GM12801 (cell line): Measurements from ENCODE around the gene PAQR6.

Source experiments
- TF ChIP-seq, protein P1 (sequence below): IDR thresholded peaks from one replicate; pipeline ENCODE4 v1.5.1; 2011; ENCODE audit warnings: control low read depth; ENCODE audit not compliant: insufficient read length; ENCODE audit errors: extremely low read depth

Gene PAQR6

DNA sequence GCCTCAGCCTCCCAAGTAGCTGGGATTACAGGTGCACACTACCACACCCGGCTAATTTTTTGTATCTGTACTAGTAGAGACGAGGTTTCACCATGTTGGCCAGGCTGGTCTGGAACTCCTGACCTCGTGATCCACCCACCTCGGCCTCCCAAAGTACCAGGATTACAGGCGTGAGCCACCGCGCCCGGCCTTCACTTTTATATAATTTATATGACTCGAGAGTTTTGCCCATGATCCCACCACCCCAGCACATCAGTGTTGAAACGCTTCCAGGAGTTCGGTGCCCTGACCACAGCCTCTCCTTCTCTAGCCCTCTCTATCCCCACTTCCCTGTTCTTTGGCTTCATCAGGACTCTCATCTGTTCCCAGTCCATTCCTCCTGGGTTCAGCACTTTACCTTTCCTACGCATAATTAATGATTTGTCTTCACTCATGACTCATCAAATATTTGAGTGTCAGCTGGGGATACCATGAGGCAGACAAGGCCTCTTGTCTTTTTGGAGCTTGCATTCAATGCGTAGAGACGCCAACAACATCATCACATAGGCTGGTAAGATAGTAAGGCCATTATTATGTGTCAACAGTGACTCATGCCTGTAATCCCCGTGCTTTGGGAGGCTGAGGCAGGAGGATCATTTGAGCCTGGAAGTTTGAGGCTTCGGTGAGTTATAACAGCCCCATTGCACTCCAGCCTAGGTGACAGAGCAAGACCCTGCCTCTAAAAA lies 33.7 kb downstream of the PAQR6 start:
- TF ChIP-seq, protein P1, sequence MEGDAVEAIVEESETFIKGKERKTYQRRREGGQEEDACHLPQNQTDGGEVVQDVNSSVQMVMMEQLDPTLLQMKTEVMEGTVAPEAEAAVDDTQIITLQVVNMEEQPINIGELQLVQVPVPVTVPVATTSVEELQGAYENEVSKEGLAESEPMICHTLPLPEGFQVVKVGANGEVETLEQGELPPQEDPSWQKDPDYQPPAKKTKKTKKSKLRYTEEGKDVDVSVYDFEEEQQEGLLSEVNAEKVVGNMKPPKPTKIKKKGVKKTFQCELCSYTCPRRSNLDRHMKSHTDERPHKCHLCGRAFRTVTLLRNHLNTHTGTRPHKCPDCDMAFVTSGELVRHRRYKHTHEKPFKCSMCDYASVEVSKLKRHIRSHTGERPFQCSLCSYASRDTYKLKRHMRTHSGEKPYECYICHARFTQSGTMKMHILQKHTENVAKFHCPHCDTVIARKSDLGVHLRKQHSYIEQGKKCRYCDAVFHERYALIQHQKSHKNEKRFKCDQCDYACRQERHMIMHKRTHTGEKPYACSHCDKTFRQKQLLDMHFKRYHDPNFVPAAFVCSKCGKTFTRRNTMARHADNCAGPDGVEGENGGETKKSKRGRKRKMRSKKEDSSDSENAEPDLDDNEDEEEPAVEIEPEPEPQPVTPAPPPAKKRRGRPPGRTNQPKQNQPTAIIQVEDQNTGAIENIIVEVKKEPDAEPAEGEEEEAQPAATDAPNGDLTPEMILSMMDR, result no peak

DNA sequence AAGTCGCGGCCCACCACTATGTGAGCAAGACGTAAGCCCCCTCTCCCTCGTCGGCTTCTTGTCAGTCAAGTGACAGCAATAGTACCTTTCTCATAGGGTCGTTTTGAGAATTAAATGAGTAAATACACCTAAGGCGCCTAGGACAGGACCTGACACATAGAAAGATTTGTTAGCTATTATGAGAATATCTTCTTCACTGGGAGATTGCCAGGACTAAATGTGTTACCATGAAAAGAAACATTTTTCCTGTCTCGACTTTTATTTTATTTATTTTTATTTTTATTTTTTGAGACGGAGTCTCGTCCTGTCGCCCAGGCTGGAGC lies 34.3 kb downstream of the PAQR6 start:
- TF ChIP-seq, protein P1, result no peak

DNA sequence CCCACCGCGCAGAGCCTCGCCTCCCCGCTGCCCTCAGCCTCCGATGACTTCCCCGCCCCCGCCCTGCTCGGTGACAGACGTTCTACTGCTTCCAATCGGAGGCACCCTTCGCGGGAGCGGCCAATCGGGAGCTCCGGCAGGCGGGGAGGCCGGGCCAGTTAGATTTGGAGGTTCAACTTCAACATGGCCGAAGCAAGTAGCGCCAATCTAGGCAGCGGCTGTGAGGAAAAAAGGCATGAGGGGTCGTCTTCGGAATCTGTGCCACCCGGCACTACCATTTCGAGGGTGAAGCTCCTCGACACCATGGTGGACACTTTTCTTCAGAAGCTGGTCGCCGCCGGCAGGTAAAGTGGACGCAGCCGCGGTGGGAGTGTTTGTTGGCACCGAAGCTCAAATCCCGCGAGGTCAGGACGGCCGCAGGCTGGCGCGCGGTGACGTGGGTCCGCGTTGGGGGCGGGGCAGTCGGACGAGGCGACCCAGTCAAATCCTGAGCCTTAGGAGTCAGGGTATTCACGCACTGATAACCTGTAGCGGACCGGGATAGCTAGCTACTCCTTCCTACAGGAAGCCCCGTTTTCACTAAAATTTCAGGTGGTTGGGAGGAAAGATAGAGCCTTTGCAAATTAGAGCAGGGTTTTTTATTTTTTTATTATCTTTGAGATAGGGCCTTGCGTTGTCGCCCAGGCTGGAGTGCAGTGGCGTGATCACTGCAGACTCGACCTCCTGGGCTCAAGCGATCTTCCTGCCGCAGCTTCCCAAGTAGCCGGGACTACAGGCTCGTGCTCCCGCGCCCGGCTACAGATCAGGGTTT lies 34.8 kb downstream of the PAQR6 start, which contains the start of gene PMF1:
PMF1 (plus strand) TSS at position 175 of the 811 bp plus-strand sequence; CDS start at position 184, 9 bp downstream.
- TF ChIP-seq, protein P1, result no peak

DNA sequence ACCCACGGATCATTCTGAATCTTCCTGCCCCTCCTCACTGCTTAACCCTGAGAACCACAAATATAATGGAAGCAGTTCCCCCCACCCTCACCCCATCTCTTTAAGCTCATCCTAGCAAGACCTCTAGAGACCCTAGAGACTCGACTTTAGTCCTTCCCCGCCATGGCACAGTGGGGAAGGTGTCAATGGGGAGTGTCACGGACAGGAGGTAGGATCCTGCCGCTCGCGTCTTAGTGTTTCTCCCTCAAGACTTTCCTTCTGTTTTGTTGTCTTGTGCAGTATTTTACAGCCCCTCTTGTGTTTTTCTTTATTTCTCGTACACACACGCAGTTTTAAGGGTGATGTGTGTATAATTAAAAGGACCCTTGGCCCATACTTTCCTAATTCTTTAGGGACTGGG lies 35.7 kb downstream of the PAQR6 start:
- TF ChIP-seq, protein P1, result no peak

DNA sequence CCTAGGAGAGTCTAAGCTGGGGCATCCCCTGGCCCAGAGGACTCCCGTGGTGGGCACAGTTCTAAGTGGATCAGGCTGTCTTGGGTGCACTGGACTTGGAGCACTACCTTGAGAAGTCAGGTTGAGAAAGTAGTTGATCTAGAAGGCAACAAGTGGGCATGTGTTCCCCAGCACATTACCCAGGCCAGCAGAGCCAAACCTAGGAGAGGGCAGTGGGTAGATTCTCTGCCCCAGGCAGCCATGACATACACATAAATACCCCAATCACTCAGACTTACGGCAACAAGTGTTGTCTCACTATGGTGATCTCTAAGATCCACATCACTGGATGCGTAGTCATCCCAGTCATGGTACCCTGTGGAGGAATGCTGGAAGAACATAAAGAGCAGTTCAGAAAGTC lies 36.6 kb downstream of the PAQR6 start:
- TF ChIP-seq, protein P1, result no peak

DNA sequence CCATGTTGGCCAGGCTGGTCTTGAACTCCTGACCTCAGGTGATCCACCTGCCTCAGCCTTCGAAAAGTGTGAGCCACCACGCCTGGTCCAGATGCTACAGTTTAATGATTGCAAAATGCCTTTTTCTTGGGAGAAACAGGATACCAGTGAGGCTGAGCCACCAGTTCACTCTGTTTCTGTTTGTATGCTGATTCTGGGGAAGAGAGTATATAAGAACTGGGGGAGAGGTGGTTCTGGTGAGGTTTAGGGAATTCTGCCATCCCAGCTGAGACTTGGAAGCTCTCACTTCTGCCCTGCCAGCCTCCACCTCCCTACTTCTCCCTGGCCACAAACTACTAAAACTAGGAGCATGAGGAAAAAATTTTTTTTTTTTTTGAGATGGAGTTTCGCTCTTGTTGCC lies 43.2 kb downstream of the PAQR6 start:
- TF ChIP-seq, protein P1, result no peak

DNA sequence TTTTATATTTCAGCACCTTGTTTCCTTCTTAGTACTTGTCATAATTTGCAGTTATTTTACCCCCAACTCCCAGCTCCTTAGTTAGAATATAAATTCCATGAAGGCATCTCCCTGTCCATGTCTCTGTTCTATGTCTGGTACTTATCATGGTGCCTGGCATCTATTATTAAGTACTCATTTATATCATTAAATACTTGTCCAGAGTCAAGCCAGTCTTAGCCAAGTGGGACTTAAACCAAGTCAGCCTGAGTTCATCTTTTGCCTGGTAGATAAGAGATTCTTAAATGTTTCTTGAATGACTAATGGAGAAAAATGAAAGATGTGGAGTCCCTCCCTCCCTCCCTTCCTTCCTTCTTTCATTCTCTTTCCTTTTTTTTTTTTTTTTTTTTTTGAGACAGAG lies 44.5 kb downstream of the PAQR6 start:
- TF ChIP-seq, protein P1, result no peak
